Astrocyte (in vitro differentiated cells and primary cell): ENCODE results near the gene FBLN5. TPM values are rescaled to one million over a fixed set of nuclear protein-coding genes. Genes with fewer than 3 reads are reported as not detected.

Experiments used
- DNase-seq: peaks from one replicate; pipeline ENCODE4 v3.0.0-alpha.2; 2010; ENCODE audit warnings: low read depth
- FAIRE-seq: peaks from 2 replicates; lab custom pipeline; 2011; peaks lifted over from hg19 to GRCh38; lab: Jason Lieb, UNC
- H2AFZ ChIP-seq: 2 replicates; pipeline ENCODE4 v1.6.0; 2012; ENCODE audit warnings: low read depth, low read length, inconsistent platforms
- H3K27ac ChIP-seq: 2 replicates; pipeline ENCODE4 v1.5.1; 2011; ENCODE audit warnings: low read depth, low read length, inconsistent platforms
- H3K27me3 ChIP-seq: 2 replicates; pipeline ENCODE4 v1.6.0; 2011; ENCODE audit warnings: low read length, inconsistent platforms; ENCODE audit not compliant: insufficient read depth
- H3K36me3 ChIP-seq: 2 replicates; pipeline ENCODE4 v1.5.1; 2011; ENCODE audit warnings: low read length, inconsistent platforms; ENCODE audit not compliant: insufficient read depth
- H3K4me1 ChIP-seq: 2 replicates; pipeline ENCODE4 v1.5.1; 2011; ENCODE audit warnings: low read length, inconsistent platforms; ENCODE audit not compliant: insufficient read depth
- H3K4me2 ChIP-seq: 2 replicates; pipeline ENCODE4 v1.6.0; 2012; ENCODE audit warnings: low read length, inconsistent platforms
- H3K4me3 ChIP-seq: 2 replicates; pipeline ENCODE4 v1.5.1; 2011; ENCODE audit warnings: low read depth, mild to moderate bottlenecking, low read length, inconsistent platforms; ENCODE audit not compliant: insufficient read depth
- H3K79me2 ChIP-seq: 2 replicates; pipeline ENCODE4 v1.6.0; 2012; ENCODE audit warnings: mild to moderate bottlenecking, low read length, inconsistent platforms; ENCODE audit not compliant: insufficient read depth
- H3K9ac ChIP-seq: 2 replicates; pipeline ENCODE4 v1.6.0; 2012; ENCODE audit warnings: mild to moderate bottlenecking, low read length, inconsistent platforms
- H3K9me3 ChIP-seq: 2 replicates; pipeline ENCODE4 v1.5.1; 2012; ENCODE audit warnings: low read depth, mild to moderate bottlenecking, low read length, inconsistent platforms; ENCODE audit not compliant: insufficient read depth
- H4K20me1 ChIP-seq: 2 replicates; pipeline ENCODE4 v1.6.0; 2012; ENCODE audit warnings: low read length, inconsistent platforms; ENCODE audit not compliant: insufficient read depth
- H3K27ac Mint-ChIP-seq: one replicate; pipeline ENCODE4 v1.8.0; 2021; ENCODE audit warnings: mild to moderate bottlenecking, mixed read lengths; ENCODE audit not compliant: unreplicated experiment
- H3K27me3 Mint-ChIP-seq: one replicate; pipeline ENCODE4 v1.8.0; 2021; ENCODE audit warnings: low read depth, mixed read lengths; ENCODE audit not compliant: unreplicated experiment
- H3K36me3 Mint-ChIP-seq: one replicate; pipeline ENCODE4 v1.8.0; 2021; ENCODE audit warnings: low read depth, mixed read lengths; ENCODE audit not compliant: unreplicated experiment
- H3K4me1 Mint-ChIP-seq: one replicate; pipeline ENCODE4 v1.8.0; 2021; ENCODE audit warnings: low read depth, mixed read lengths; ENCODE audit not compliant: unreplicated experiment
- H3K4me3 Mint-ChIP-seq: one replicate; pipeline ENCODE4 v1.8.0; 2021; ENCODE audit warnings: mild to moderate bottlenecking, moderate library complexity, mixed read lengths; ENCODE audit not compliant: unreplicated experiment
- H3K9me3 Mint-ChIP-seq: one replicate; pipeline ENCODE4 v1.8.0; 2021; ENCODE audit warnings: mild to moderate bottlenecking, mixed read lengths; ENCODE audit not compliant: unreplicated experiment
- CTCF ChIP-seq: IDR thresholded peaks from 2 replicates; pipeline ENCODE4 v1.5.1; 2011; ENCODE audit warnings: low read depth, mild to moderate bottlenecking, inconsistent platforms, low read length, moderate library complexity; ENCODE audit not compliant: insufficient read depth
- EZH2 ChIP-seq: IDR thresholded peaks from 2 replicates; pipeline ENCODE4 v1.6.1; 2012; ENCODE audit warnings: mild to moderate bottlenecking, low read length, inconsistent platforms; ENCODE audit not compliant: insufficient read depth
- total RNA-seq: library from RNA; stranded (reverse); gene quantifications from 2 replicates; pipeline ENCODE4 v1.2.1, GENCODE V29; 2021

FBLN5 gene
- total RNA-seq, 1 donor from 2014 or later, result 12.5 TPM

GRCh38 chr14:91935586-91935985 lies 11.9 kb downstream of the FBLN5 start:
- TF ChIP-seq CTCF (no peak), EZH2 (no peak)
- no peak for FAIRE-seq
- no peak overlapping the region for H3K4me3 Mint-ChIP-seq
- Histone ChIP-seq H3K27me3 (no peaks in the 10 kb centered on the region), H3K4me1 (no peaks in the 10 kb centered on the region), H3K4me3 (no peak overlapping the region), H3K9me3 (no peaks in the 10 kb centered on the region), H3K79me2 (no peaks in the 10 kb centered on the region), H3K4me2 (no peak overlapping the region), H3K27ac (no peak overlapping the region), H3K9ac (no peak overlapping the region), H2AFZ (no peak overlapping the region), H3K36me3 (no peaks in the 10 kb centered on the region), H4K20me1 (no peaks in the 10 kb centered on the region)
- H3K9me3 Mint-ChIP-seq, result peaks cover 8% of the 10 kb centered on the region
- H3K27ac Mint-ChIP-seq, result no peak overlapping the region
- DNase-seq, result no peak
- peaks cover 13% of the 10 kb centered on the region for H3K36me3 Mint-ChIP-seq
- H3K27me3 Mint-ChIP-seq, result peaks cover 10% of the 10 kb centered on the region
- H3K4me1 Mint-ChIP-seq, result peaks cover 2% of the 10 kb centered on the region

- no peaks in the 10 kb centered on the region for H3K9me3 ChIP-seq
- DNase-seq, result no peak
- H3K4me1 ChIP-seq, result peaks cover 3% of the 10 kb centered on the region
- no peak overlapping the region for H3K9ac ChIP-seq
- Mint-ChIP-seq H3K27ac (no peak overlapping the region), H3K9me3 (peaks cover 1% of the 10 kb centered on the region), H3K4me1 (peaks cover 10% of the 10 kb centered on the region), H3K4me3 (no peak overlapping the region), H3K36me3 (peaks cover 12% of the 10 kb centered on the region), H3K27me3 (peaks cover 10% of the 10 kb centered on the region)
- TF ChIP-seq CTCF (no peak), EZH2 (no peak)
- no peak overlapping the region for H3K4me3 ChIP-seq
- no peaks in the 10 kb centered on the region for H3K36me3 ChIP-seq
- no peaks in the 10 kb centered on the region for H3K79me2 ChIP-seq
- no peaks in the 10 kb centered on the region for H4K20me1 ChIP-seq
- no peak overlapping the region for H3K4me2 ChIP-seq
- H2AFZ ChIP-seq, result no peak overlapping the region
- FAIRE-seq, result no peak
- H3K27me3 ChIP-seq, result no peaks in the 10 kb centered on the region
- H3K27ac ChIP-seq, result no peak overlapping the region
These were observed 12.8 kb downstream of the FBLN5 start for GRCh38 chr14:91934554-91935285.

- no peak overlapping the region for H3K27ac Mint-ChIP-seq
- Histone ChIP-seq H3K79me2 (no peaks in the 10 kb centered on the region), H3K9ac (no peak overlapping the region), H3K36me3 (no peaks in the 10 kb centered on the region), H3K4me1 (peaks cover 5% of the 10 kb centered on the region), H3K27me3 (no peaks in the 10 kb centered on the region), H3K9me3 (no peaks in the 10 kb centered on the region), H3K4me3 (no peak overlapping the region), H3K4me2 (no peak overlapping the region), H4K20me1 (no peaks in the 10 kb centered on the region), H2AFZ (no peak overlapping the region), H3K27ac (no peak overlapping the region)
- H3K36me3 Mint-ChIP-seq, result peaks cover 6% of the 10 kb centered on the region
- FAIRE-seq (no peak), DNase-seq (no peak)
- H3K27me3 Mint-ChIP-seq, result peaks cover 21% of the 10 kb centered on the region
- peaks cover 10% of the 10 kb centered on the region for H3K4me1 Mint-ChIP-seq
- no peak overlapping the region for H3K4me3 Mint-ChIP-seq
- no peaks in the 10 kb centered on the region for H3K9me3 Mint-ChIP-seq
- TF ChIP-seq EZH2, result no peak
- TF ChIP-seq CTCF, result no peak
These were observed 15.9 kb downstream of the FBLN5 start for GRCh38 chr14:91931478-91932088.
